ENCODE results near the gene RAD21L1. TPM values are rescaled to one million over a fixed set of nuclear protein-coding genes. Genes with fewer than 3 reads are reported as not detected.

Gene RAD21L1
- total RNA-seq, 4 donors from 2014 or later, result not detected

GRCh38 chr20:1225263-1225782 lies 521 bp upstream of the RAD21L1 start:
- no peak for DNase-seq
- TF ChIP-seq, protein P1, sequence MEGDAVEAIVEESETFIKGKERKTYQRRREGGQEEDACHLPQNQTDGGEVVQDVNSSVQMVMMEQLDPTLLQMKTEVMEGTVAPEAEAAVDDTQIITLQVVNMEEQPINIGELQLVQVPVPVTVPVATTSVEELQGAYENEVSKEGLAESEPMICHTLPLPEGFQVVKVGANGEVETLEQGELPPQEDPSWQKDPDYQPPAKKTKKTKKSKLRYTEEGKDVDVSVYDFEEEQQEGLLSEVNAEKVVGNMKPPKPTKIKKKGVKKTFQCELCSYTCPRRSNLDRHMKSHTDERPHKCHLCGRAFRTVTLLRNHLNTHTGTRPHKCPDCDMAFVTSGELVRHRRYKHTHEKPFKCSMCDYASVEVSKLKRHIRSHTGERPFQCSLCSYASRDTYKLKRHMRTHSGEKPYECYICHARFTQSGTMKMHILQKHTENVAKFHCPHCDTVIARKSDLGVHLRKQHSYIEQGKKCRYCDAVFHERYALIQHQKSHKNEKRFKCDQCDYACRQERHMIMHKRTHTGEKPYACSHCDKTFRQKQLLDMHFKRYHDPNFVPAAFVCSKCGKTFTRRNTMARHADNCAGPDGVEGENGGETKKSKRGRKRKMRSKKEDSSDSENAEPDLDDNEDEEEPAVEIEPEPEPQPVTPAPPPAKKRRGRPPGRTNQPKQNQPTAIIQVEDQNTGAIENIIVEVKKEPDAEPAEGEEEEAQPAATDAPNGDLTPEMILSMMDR (IDR thresholded peaks at IDR 0.05), result no peak
- no peak for TF ChIP-seq POLR2A (IDR thresholded peaks at IDR 0.05)
- peaks cover 0 to 8% (median 0%) of the 10 kb centered on the region in 3 donors for H3K9me3 ChIP-seq
- no peaks in the 10 kb centered on the region for H3K36me3 ChIP-seq
- H3K27ac ChIP-seq, result peak overlapping the region in 3 of 4 donors; percentile 57 to 63 (median 60)
- intact Hi-C loops (cut with DNase I), result no loop called here
- H3K4me3 ChIP-seq, result peak overlapping the region; percentile 21 to 71 (median 53)
- WGBS, 2 donors, result 5 to 13% methylated on average over 15 to 16 of the region's 30 CpGs
- peaks cover 7 to 45% (median 12%) of the 10 kb centered on the region in 4 donors for H3K27me3 ChIP-seq
- H3K4me1 ChIP-seq, result peaks cover 12 to 21% (median 17%) of the 10 kb centered on the region in 3 donors

DNA sequence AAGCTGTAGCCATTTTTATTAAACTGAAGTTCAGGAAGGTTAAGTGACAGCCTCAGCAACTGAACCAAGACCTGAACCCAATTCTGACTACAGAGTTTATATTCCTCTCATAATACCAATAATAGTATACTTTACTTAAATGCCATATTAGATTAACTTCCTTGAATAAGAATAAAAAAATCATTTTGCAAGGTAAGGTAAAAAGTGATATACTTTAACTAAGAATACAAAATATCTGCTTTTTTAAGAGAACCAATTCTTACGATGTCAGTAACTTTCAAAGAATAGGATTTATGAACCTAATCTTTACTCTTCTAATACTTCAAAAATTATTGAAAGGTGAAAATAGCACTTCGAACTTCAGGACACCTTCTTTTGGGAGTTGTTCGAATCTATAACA lies 3.7 kb downstream of the RAD21L1 start:
- 84 to 89% methylated on average over 3 of the region's 3 CpGs for WGBS, 2 donors

DNA sequence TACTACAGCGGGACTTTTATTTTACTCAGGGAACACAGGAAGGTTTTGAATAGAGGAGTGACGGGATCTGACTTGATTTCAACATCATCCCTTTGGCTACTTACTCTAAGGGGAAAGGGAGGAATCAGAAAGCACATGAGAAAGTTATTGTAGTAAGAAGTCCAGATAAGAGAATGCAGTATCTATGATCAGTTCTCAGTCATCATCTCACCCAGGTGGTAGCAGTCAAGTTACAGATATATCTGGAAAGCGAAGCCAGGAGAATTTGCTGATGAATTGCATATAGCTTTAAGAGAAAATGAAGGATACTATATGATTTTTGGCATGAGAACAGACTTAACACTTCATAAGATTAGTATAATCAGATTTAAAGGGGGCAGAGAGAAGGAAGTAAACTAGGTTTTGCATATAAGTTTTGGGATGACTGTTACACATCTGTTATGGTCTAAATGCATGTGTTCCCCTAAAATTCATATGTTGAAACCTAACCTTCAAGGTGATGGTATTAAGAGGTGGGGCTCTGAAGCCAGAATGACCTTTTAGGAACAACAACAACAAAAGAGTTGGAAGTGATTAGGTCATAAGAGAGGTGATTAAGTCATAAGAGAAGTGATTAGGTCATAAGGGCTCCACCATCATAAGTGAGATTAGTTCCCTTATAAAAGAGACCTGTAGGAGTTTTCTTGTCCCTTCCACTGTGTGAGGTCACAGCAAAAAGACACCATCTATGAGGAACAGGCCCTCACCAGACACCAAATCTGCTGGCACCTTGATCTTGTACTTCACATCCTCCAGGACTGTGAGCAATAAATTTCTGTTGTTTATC lies 6.7 kb downstream of the RAD21L1 start:
- H3K4me1 ChIP-seq, result peaks cover 0 to under 1% (median 0%) of the 10 kb centered on the region in 3 donors
- 82 to 88% methylated on average over 3 of the region's 3 CpGs for WGBS, 2 donors
- H3K36me3 ChIP-seq, result no peaks in the 10 kb centered on the region
- no peaks in the 10 kb centered on the region for H3K9me3 ChIP-seq
- no peak overlapping the region for H3K4me3 ChIP-seq
- H3K27ac ChIP-seq, result no peak overlapping the region
- TF ChIP-seq, protein P1 (IDR thresholded peaks at IDR 0.05), result no peak
- intact Hi-C loops (cut with DNase I), result no loop called here
- peaks cover 1 to 61% (median 4%) of the 10 kb centered on the region in 4 donors for H3K27me3 ChIP-seq
- DNase-seq, result no peak

More for the DNA sequence above, 3.7 kb downstream of the RAD21L1 start:
- Histone ChIP-seq H3K4me1 (peaks cover 12 to 21% (median 17%) of the 10 kb centered on the region in 3 donors), H3K4me3 (no peak overlapping the region), H3K36me3 (no peaks in the 10 kb centered on the region), H3K9me3 (no peaks in the 10 kb centered on the region), H3K27ac (no peak overlapping the region), H3K27me3 (peaks cover 7 to 68% (median 12%) of the 10 kb centered on the region in 4 donors)
- intact Hi-C loops (cut with DNase I), result no loop called here
- no peak for DNase-seq
- TF ChIP-seq, protein P1 (IDR thresholded peaks at IDR 0.05), result no peak
- no peak for TF ChIP-seq POLR2A (IDR thresholded peaks at IDR 0.05)

GRCh38 chr20:1240549-1240948 lies 14.7 kb downstream of the RAD21L1 start:
- DNase-seq, result no peak

More at GRCh38 chr20:1240549-1240948, 14.7 kb downstream of the RAD21L1 start:
- H3K36me3 ChIP-seq, result no peaks in the 10 kb centered on the region
- H3K4me3 ChIP-seq, result no peak overlapping the region
- H3K9me3 ChIP-seq, result no peaks in the 10 kb centered on the region
- peaks cover 0 to 40% (median 2%) of the 10 kb centered on the region in 4 donors for H3K27me3 ChIP-seq
- TF ChIP-seq, protein P1 (IDR thresholded peaks at IDR 0.05), result no peak
- TF ChIP-seq POLR2A (IDR thresholded peaks at IDR 0.05), result no peak
- no peak overlapping the region for H3K27ac ChIP-seq
- intact Hi-C loops (cut with DNase I), result no loop called here
- H3K4me1 ChIP-seq, result no peaks in the 10 kb centered on the region
- 66 to 71% methylated on average over 5 of the region's 5 CpGs for WGBS, 2 donors
